Liver (tissue), 9 donors: ENCODE data around the gene ESPN. TPM values are rescaled to one million over a fixed set of nuclear protein-coding genes. Genes with fewer than 3 reads are reported as not detected.

ENCODE experiments used
- DNase-seq: peaks from one replicate; pipeline ENCODE4 v3.0.0-alpha.2; 2017; ENCODE audit warnings: low spot score
- H3K27ac ChIP-seq, 2 donors: one replicate each; pipeline ENCODE4 v1.7.0; 2013; ENCODE audit warnings: inconsistent platforms in 2 of 2, low read length in 2 of 2, control low read depth in 1 of 2, low read depth in 1 of 2, mild to moderate bottlenecking in 1 of 2
- H3K27me3 ChIP-seq, 4 donors: one replicate each; pipeline versions ENCODE4 v1.6.1 to v1.7.0; 2013; ENCODE audit warnings: low read length in 3 of 4, inconsistent platforms in 1 of 4, mild to moderate bottlenecking in 1 of 4, moderate library complexity in 1 of 4; ENCODE audit not compliant: control insufficient read depth in 4 of 4, insufficient read depth in 4 of 4
- H3K36me3 ChIP-seq, 4 donors: one replicate each; pipeline versions ENCODE4 v1.6.1 to v1.7.0; 2013; ENCODE audit warnings: low read length in 3 of 4, mild to moderate bottlenecking in 3 of 4, low read depth in 1 of 4, moderate library complexity in 1 of 4; ENCODE audit not compliant: control insufficient read depth in 4 of 4, insufficient read depth in 3 of 4
- H3K4me1 ChIP-seq, 4 donors: one replicate each; pipeline versions ENCODE4 v1.6.1 to v1.7.0; 2013; ENCODE audit warnings: low read length in 3 of 4, mild to moderate bottlenecking in 3 of 4, moderate library complexity in 1 of 4; ENCODE audit not compliant: control insufficient read depth in 4 of 4, insufficient read depth in 4 of 4
- H3K4me3 ChIP-seq, 3 donors: one replicate each; pipeline versions ENCODE4 v1.6.1 to v1.7.0; 2013; ENCODE audit warnings: low read length in 3 of 3, control low read depth in 1 of 3, low read depth in 1 of 3, mild to moderate bottlenecking in 1 of 3
- H3K9ac ChIP-seq, 2 donors: one replicate each; pipeline ENCODE4 v1.7.0; 2013; ENCODE audit warnings: low read length in 2 of 2, mild to moderate bottlenecking in 2 of 2, moderate library complexity in 2 of 2, control low read depth in 1 of 2, low read depth in 1 of 2
- H3K9me3 ChIP-seq, 4 donors: one replicate each; pipeline versions ENCODE4 v1.6.1 to v1.7.0; 2013; ENCODE audit warnings: low read length in 3 of 4; ENCODE audit not compliant: control insufficient read depth in 4 of 4
- CTCF ChIP-seq: fragments of 150-350 bp; IDR thresholded peaks from 2 replicates; pipeline ENCODE4 v1.5.1; 2017; ENCODE audit warnings: improper control_type of control experiment, low read depth, low read length; ENCODE audit not compliant: missing input control
- EGR1 ChIP-seq, 2 donors: IDR thresholded peaks; 2 replicates each; pipeline ENCODE4 v1.6.1; 2016 to 2018; ENCODE audit warnings: antibody characterized with exemption in 2 of 2, low read depth in 2 of 2
- FOXA2 ChIP-seq: IDR thresholded peaks from 2 replicates; pipeline ENCODE4 v1.6.1; 2016; ENCODE audit warnings: antibody characterized with exemption
- HNF4A ChIP-seq, 2 donors: conservative IDR thresholded peaks; 2 replicates each; pipeline ENCODE4 v1.6.1; 2016; ENCODE audit warnings: antibody characterized with exemption in 2 of 2, mild to moderate bottlenecking in 2 of 2
- HNF4G ChIP-seq: IDR thresholded peaks from 2 replicates; pipeline ENCODE4 v1.6.1; 2016; ENCODE audit warnings: antibody characterized with exemption
- JUND ChIP-seq, 2 donors: IDR thresholded peaks; 2 replicates each; pipeline ENCODE4 v1.6.1; 2016; ENCODE audit warnings: antibody characterized with exemption in 2 of 2
- REST ChIP-seq: IDR thresholded peaks from 2 replicates; pipeline ENCODE4 v1.6.1; 2016; ENCODE audit warnings: antibody characterized with exemption, mild to moderate bottlenecking
- SP1 ChIP-seq: IDR thresholded peaks from 2 replicates; pipeline ENCODE4 v1.6.1; 2018; ENCODE audit warnings: antibody characterized with exemption, mild to moderate bottlenecking
- TAF1 ChIP-seq: conservative IDR thresholded peaks from 2 replicates; pipeline ENCODE4 v1.6.1; 2016; ENCODE audit warnings: antibody characterized with exemption, mild to moderate bottlenecking
- WGBS: extraction: QIAGEN DNeasy Blood & Tissue Kit; methylation state at CpG from one replicate; pipeline ENCODE4 v1.1.7; 2013; 5-methylcytosine and 5-hydroxymethylcytosine counted together
- polyA plus RNA-seq, 2 donors: library from polyadenylated mRNA; stranded (reverse) in 1 of 2; unstranded in 1 of 2; fragments of 200-250 nt in 1 of 2; fragments of >200 nt in 1 of 2; fragmentation: Nextera tagmentation in 1 of 2; extraction: Ambion mirVana in 1 of 2; gene quantifications; one replicate each; pipeline versions ENCODE4 v1.2.1 to v1.2.3, GENCODE V29; 2013 to 2015
- total RNA-seq, 2 donors: library from RNA; depleted of rRNA; stranded (reverse); fragments of >200 nt; gene quantifications; one replicate each; pipeline ENCODE4 v1.2.3, GENCODE V29; 2014
- donor health status: healthy.
- donor health status: healthy.
- donor health status: healthy.
- donor health status: healthy.
- donor health status: healthy.

Gene ESPN
- total and polyA plus RNA-seq, 4 donors, result 61.5 to 103 (median 68.2) TPM

- no peak for DNase-seq
- H3K9me3 ChIP-seq, result no peaks in the 10 kb centered on the region
- no peak overlapping the region for H3K9ac ChIP-seq
- H3K27me3 ChIP-seq, result no peaks in the 10 kb centered on the region
- peak overlapping the region; percentile 70 to 76 for H3K27ac ChIP-seq
- TF ChIP-seq TAF1, result no peak
- TF ChIP-seq SP1, result no peak
- no peak for TF ChIP-seq HNF4G
- H3K4me1 ChIP-seq, result peaks cover 31 to 61% (median 44%) of the 10 kb centered on the region in 4 donors
- peak overlapping the region in 2 of 3 donors; percentile 32 to 55 for H3K4me3 ChIP-seq
- no peaks in the 10 kb centered on the region for H3K36me3 ChIP-seq
- 29% methylated on average over 4 of the region's 4 CpGs for WGBS
Measured at GRCh38 chr1:6446665-6447015, 22.1 kb downstream of the ESPN start.

GRCh38 chr1:6447016-6447817, 22.6 kb downstream of the ESPN start:
- Histone ChIP-seq H3K9ac (no peak overlapping the region), H3K9me3 (no peaks in the 10 kb centered on the region), H3K27me3 (no peaks in the 10 kb centered on the region), H3K27ac (peak overlapping the region; percentile 70 to 76), H3K36me3 (no peaks in the 10 kb centered on the region), H3K4me1 (peaks cover 31 to 66% (median 46%) of the 10 kb centered on the region in 4 donors), H3K4me3 (peak overlapping the region in 2 of 3 donors; percentile 32 to 55)
- WGBS, result 2% methylated on average over 67 of the region's 67 CpGs
- no peak for TF ChIP-seq HNF4G
- TF ChIP-seq JUND (IDR thresholded peaks at IDR 0.05), result no peak
- TF ChIP-seq HNF4A (conservative IDR thresholded peaks at IDR 0.05), result no peak
- TF ChIP-seq FOXA2, result no peak
- TF ChIP-seq REST, result no peak
- DNase-seq, result no peak

- peak overlapping the region; percentile 70 to 76 for H3K27ac ChIP-seq
- no peak for DNase-seq
- H3K27me3 ChIP-seq, result no peaks in the 10 kb centered on the region
- no peaks in the 10 kb centered on the region for H3K36me3 ChIP-seq
- peak overlapping the region in 2 of 3 donors; percentile 41 to 55 for H3K4me3 ChIP-seq
- TF ChIP-seq EGR1 (IDR thresholded peaks at IDR 0.05; ENCODE audit: low read depth in 2 of 2), result no peak
- TF ChIP-seq JUND (IDR thresholded peaks at IDR 0.05), result no peak
- TF ChIP-seq SP1, result peak; percentile 34
- TF ChIP-seq REST, result no peak
- TF ChIP-seq CTCF, result peak; percentile 25
- 2% methylated on average over 68 of the region's 68 CpGs for WGBS
- no peaks in the 10 kb centered on the region for H3K9me3 ChIP-seq
- no peak overlapping the region for H3K9ac ChIP-seq
- peaks cover 34 to 75% (median 52%) of the 10 kb centered on the region in 4 donors for H3K4me1 ChIP-seq
Measured at GRCh38 chr1:6447818-6448748, 23.5 kb downstream of the ESPN start.
